Ovary (tissue), 9 donors: Measurements from ENCODE around the gene DNAJA3. TPM values are rescaled to one million over a fixed set of nuclear protein-coding genes. Genes with fewer than 3 reads are reported as not detected.
A peak's percentile ranks its signal among the peaks of the same experiment; 100 is the strongest.

ENCODE experiments used
- DNase-seq, 5 donors: peaks; one replicate each; pipeline ENCODE4 v3.0.0-alpha.2; 2019 to 2020
- H3K27ac ChIP-seq, 2 donors: fragments of 200-600 bp; one replicate each; pipeline versions ENCODE4 v1.5.1 to v1.8.0; 2019 to 2022
- H3K27me3 ChIP-seq: fragments of 200-600 bp; one replicate; pipeline ENCODE4 v1.8.0; 2022
- H3K36me3 ChIP-seq: fragments of 200-600 bp; sonication (generic); one replicate; pipeline ENCODE4 v1.5.1; 2019
- H3K4me1 ChIP-seq: one replicate; pipeline ENCODE4 v1.8.1; 2013; ENCODE audit warnings: mild to moderate bottlenecking, moderate library complexity; ENCODE audit not compliant: insufficient read depth
- H3K4me3 ChIP-seq: fragments of 200-600 bp; sonication (generic); one replicate; pipeline ENCODE4 v1.5.1; 2017
- H3K9me3 ChIP-seq, 2 donors: fragments of 200-600 bp in 1 of 2; sonication (generic) in 1 of 2; one replicate each; pipeline versions ENCODE4 v1.5.1 to v1.8.1; 2013 to 2019; ENCODE audit warnings: mild to moderate bottlenecking in 1 of 2, moderate library complexity in 1 of 2
- CTCF ChIP-seq, 3 donors: fragments of 450-650 bp in 2 of 3; fragments of 200-600 bp in 1 of 3; IDR thresholded peaks; one replicate each; pipeline versions ENCODE4 v1.5.1 to v1.8.0; 2016 to 2022; ENCODE audit warnings: antibody characterized with exemption in 3 of 3, mild to moderate bottlenecking in 1 of 3
- EP300 ChIP-seq: sonication (generic); formaldehyde crosslinking; IDR thresholded peaks from one replicate; pipeline ENCODE4 v1.6.1; 2017; ENCODE audit warnings: antibody characterized with exemption
- POLR2A ChIP-seq: fragments of 450-650 bp; IDR thresholded peaks from one replicate; pipeline ENCODE4 v1.6.1; 2017; ENCODE audit warnings: antibody characterized with exemption, mild to moderate bottlenecking, moderate library complexity
- WGBS, 3 donors: extraction: QIAGEN DNeasy Blood & Tissue Kit in 1 of 3; methylation state at CpG; one replicate each; pipeline versions ENCODE4 v1.1.5 to v1.1.7; 2013 to 2017; 5-methylcytosine and 5-hydroxymethylcytosine counted together
- intact Hi-C, 4 donors: fragments of 100-400 bp; cut with DNase I; formaldehyde crosslinking; loops; one replicate each; pipeline versions ENCODE4 v1.11.0 to v1.15.1; 2022 to 2023
- polyA plus RNA-seq, 2 donors: library from polyadenylated mRNA; stranded (reverse); fragments of 200-250 nt in 1 of 2; fragments of 350-450 nt in 1 of 2; fragmentation: Illumina TruSeq in 1 of 2; extraction: RNeasy Lipid Tissue Mini Kit (QIAGEN cat#74804) in 1 of 2; gene quantifications; one replicate each; pipeline ENCODE4 v1.2.3, GENCODE V29; 2013 to 2014
- total RNA-seq, 7 donors: library from RNA; depleted of rRNA in 2 of 7; stranded (reverse); fragments of >200 nt in 2 of 7; fragmentation: NEBNext Ultra II Directional in 3 of 7; extraction: Animal tissue kit (Norgen Biotek cat#: 25700) in 3 of 7; gene quantifications; one replicate each; pipeline versions ENCODE4 v1.1.0 to v1.2.4, GENCODE V29; 2016 to 2023
- donor health status: DM: no; HTN: no; CAD: no; lungs with moderate emphysema.
- donor health status: DM: no; HTN: no; CAD: no.
- donor health status: Bipolar disorder and iron deficiency.
- donor health status: DM: yes; HTN: yes; CAD: no.
- donor health status: DM: no; HTN: no; CAD: no.
- donor health status: DM: yes; HTN: yes; CAD: no.

DNAJA3 gene
- total and polyA plus RNA-seq, 9 donors: 26.4 to 47.0 (median 35.2) TPM

GRCh38 chr16:4415538-4416199 is 10.0 kb upstream of the DNAJA3 start:
- DNase-seq: peak in 2 of 5 donors; percentile 57 to 60

GRCh38 chr16:4416200-4417032 is 9.3 kb upstream of the DNAJA3 start, which contains the start of gene CORO7:
Gene CORO7 (minus strand): TSS chr16:4416596. CDS start chr16:4416518, 78 bp downstream.
- DNase-seq: peak; percentile 94 to 96 (median 95)

More at GRCh38 chr16:4415538-4416199, 10.0 kb upstream of the DNAJA3 start:
- Histone ChIP-seq H3K4me3 (peak overlapping the region; percentile 90), H3K36me3 (no peaks in the 10 kb centered on the region), H3K4me1 (peaks cover 4% of the 10 kb centered on the region), H3K27ac (peak overlapping the region in 1 of 2 donors; percentile 45), H3K9me3 (no peaks in the 10 kb centered on the region), H3K27me3 (no peaks in the 10 kb centered on the region)
- TF ChIP-seq CTCF (IDR thresholded peaks at IDR 0.05) (no peak), POLR2A (no peak), EP300 (no peak)
- WGBS, 3 donors: 4 to 7% (median 5%) methylated on average over 37 to 44 of the region's 44 CpGs
- intact Hi-C loops: no loop called here

GRCh38 chr16:4419402-4419959 is 6.2 kb upstream of the DNAJA3 start:
- no peaks in the 10 kb centered on the region for H3K36me3 ChIP-seq
- TF ChIP-seq POLR2A (no peak), EP300 (no peak), CTCF (IDR thresholded peaks at IDR 0.05) (no peak)
- no peak for DNase-seq
- no peaks in the 10 kb centered on the region for H3K9me3 ChIP-seq
- H3K4me3 ChIP-seq: no peak overlapping the region
- intact Hi-C loops: no loop called here
- 72 to 78% (median 76%) methylated on average over 7 of the region's 7 CpGs for WGBS, 3 donors
- no peak overlapping the region for H3K27ac ChIP-seq
- H3K27me3 ChIP-seq: no peaks in the 10 kb centered on the region
- no peaks in the 10 kb centered on the region for H3K4me1 ChIP-seq

More at GRCh38 chr16:4416200-4417032, 9.3 kb upstream of the DNAJA3 start, which contains the start of gene CORO7:
- no peaks in the 10 kb centered on the region for H3K27me3 ChIP-seq
- no peaks in the 10 kb centered on the region for H3K9me3 ChIP-seq
- intact Hi-C loops: no loop called here
- no peaks in the 10 kb centered on the region for H3K36me3 ChIP-seq
- H3K4me1 ChIP-seq: peaks cover 3% of the 10 kb centered on the region
- H3K4me3 ChIP-seq: peak within 1 kb of the TSS; percentile 90
- 0 to 1% (median 1%) methylated on average over 58 to 92 of the region's 92 CpGs for WGBS, 3 donors
- H3K27ac ChIP-seq: peak within 1 kb of the TSS in 1 of 2 donors; percentile 45
- peak in 2 of 3 donors; percentile 35 to 38 for TF ChIP-seq CTCF (IDR thresholded peaks at IDR 0.05)
- TF ChIP-seq EP300: no peak
- peak; percentile 43 for TF ChIP-seq POLR2A

- no peak for DNase-seq
- TF ChIP-seq POLR2A: no peak
- Histone ChIP-seq H3K27me3 (no peaks in the 10 kb centered on the region), H3K4me3 (no peak overlapping the region), H3K36me3 (no peaks in the 10 kb centered on the region), H3K9me3 (no peaks in the 10 kb centered on the region), H3K27ac (no peak overlapping the region), H3K4me1 (peaks cover 2% of the 10 kb centered on the region)
- intact Hi-C loops: no loop called here
- 68 to 74% (median 68%) methylated on average over 8 of the region's 8 CpGs for WGBS, 3 donors
Measured at GRCh38 chr16:4420505-4421105, 5.1 kb upstream of the DNAJA3 start.
